ENCODE data around the gene EPHB1. TPM values are rescaled to one million over a fixed set of nuclear protein-coding genes. Genes with fewer than 3 reads are reported as not detected.

Gene EPHB1
- total RNA-seq, 1 experiment from 2014 or later = 2.8 TPM

GRCh38 chr3:135163701-135164100, 368.6 kb downstream of the EPHB1 start:
- no CpG with 5 or more reads among the region's 5 CpGs for WGBS (ENCODE audit: extremely low coverage, insufficient read length, low lambda C conversion rate)
- Histone ChIP-seq H3K79me2 (ENCODE audit: insufficient read depth, low read length) (no peaks in the 10 kb centered on the region; the same call in 1 of the 2 replicates), H3T11ph (ENCODE audit: low read length) (no peak overlapping the region), H2AFZ (ENCODE audit: low read length) (no peak overlapping the region), H3K56ac (ENCODE audit: insufficient read length, low read depth, low read length) (no peak overlapping the region), H4K20me1 (ENCODE audit: control insufficient read depth, insufficient read depth, insufficient read length) (no peaks in the 10 kb centered on the region), H3K27ac (ENCODE audit: insufficient read length, low read depth, low read length) (no peak overlapping the region), H2BK12ac (ENCODE audit: insufficient read length, low read depth, low read length) (no peak overlapping the region), H3K27me3 (ENCODE audit: insufficient read depth, low read length) (no peaks in the 10 kb centered on the region), H3K4me1 (ENCODE audit: insufficient read depth, low read length) (peaks cover 14% of the 10 kb centered on the region; the same call in 1 of the 2 replicates), H3K4ac (ENCODE audit: low read depth, low read length) (no peak overlapping the region), H3K14ac (ENCODE audit: insufficient read depth, low read length) (no peak overlapping the region), H2BK5ac (ENCODE audit: insufficient read length, low read length) (no peak overlapping the region), H3K4me2 (ENCODE audit: insufficient read depth, insufficient read length, low read length) (no peak overlapping the region), H4K91ac (ENCODE audit: insufficient read length, low read depth, low read length) (no peak overlapping the region), H2AK5ac (ENCODE audit: insufficient read length, low read length) (no peak overlapping the region), H4K8ac (replicated peaks; ENCODE audit: insufficient read length, low read depth, low read length) (no peak overlapping the region), H4K5ac (ENCODE audit: insufficient read length, low read depth, low read length) (no peak overlapping the region), H3K79me1 (ENCODE audit: insufficient read depth, low read depth, low read length, poor library complexity, severe bottlenecking) (no peaks in the 10 kb centered on the region), H2BK15ac (ENCODE audit: low read depth, low read length) (no peak overlapping the region), H3K9ac (ENCODE audit: extremely low read depth, insufficient read length, low read length) (no peak overlapping the region), H3K23ac (ENCODE audit: insufficient read length, low read depth, low read length) (no peak overlapping the region), H3K9me3 (ENCODE audit: control insufficient read depth, low read depth, low read length) (no peaks in the 10 kb centered on the region), H3K23me2 (ENCODE audit: insufficient read length, low read depth, low read length, poor library complexity, severe bottlenecking) (no peaks in the 10 kb centered on the region), H2BK120ac (ENCODE audit: low read depth, low read length, poor library complexity, severe bottlenecking) (no peak overlapping the region), H3K18ac (ENCODE audit: insufficient read length, low read depth, low read length) (no peak overlapping the region), H2BK20ac (ENCODE audit: low read depth, low read length, poor library complexity, severe bottlenecking) (no peak overlapping the region)
- H3K36me3 Mint-ChIP-seq (ENCODE audit: insufficient read depth in 1 of 3, low read depth in 3 of 3) = no peaks in the 10 kb centered on the region
- H3K27me3 Mint-ChIP-seq (ENCODE audit: low read depth) = peaks cover 5% of the 10 kb centered on the region
- no peak for TF ChIP-seq CTCF (conservative IDR thresholded peaks at IDR 0.05)
- H3K4me3 Mint-ChIP-seq = no peak overlapping the region
- peaks cover 29 to 34% of the 10 kb centered on the region in 2 experiments for H3K4me1 Mint-ChIP-seq
- no peaks in the 10 kb centered on the region for H3K9me3 Mint-ChIP-seq
- DNase-seq = no peak
- H3K27ac Mint-ChIP-seq = no peak overlapping the region; a peak in 1 of 7 replicates

Measured in H9 (cell line).